GM12878 (cell line): Measurements from ENCODE around the gene TMEM18. TPM values are rescaled to one million over a fixed set of nuclear protein-coding genes. Genes with fewer than 3 reads are reported as not detected.

ENCODE experiments used
- ATAC-seq: fragments of 200-7000 bp; cut with Tn5 transposase; 3 replicates; pipeline ENCODE4 v1.9.1; 2020; ENCODE audit warnings: mild to moderate bottlenecking, moderate library complexity
- BruUV-seq: library from RNA; stranded (reverse); fragments of 400-500 nt; replicated peaks from 2 replicates; lab custom pipeline; 2021; lab: Mats Ljungman, UMichigan
- CTCF ChIA-PET: fragments of 300-600 bp; sonication (Branson Sonifier 250); formaldehyde crosslinking; extraction: SDS; loops from one replicate; lab custom pipeline; 2021; ENCODE audit warnings: inconsistent platforms; lab: Yijun Ruan, JAX
- POLR2A ChIA-PET: fragments of 350-600 bp; formaldehyde crosslinking; extraction: SDS; loops from one replicate; lab custom pipeline; 2021; ENCODE audit warnings: inconsistent platforms; lab: Charles Lee
- RAD21 ChIA-PET: fragments of 300-600 bp; sonication (Branson Sonifier 250); formaldehyde crosslinking; loops from one replicate; lab custom pipeline; 2023; ENCODE audit warnings: antibody characterized with exemption; ENCODE audit not compliant: unreplicated experiment; lab: Charles Lee
- SMC1A ChIA-PET: fragments of 300-600 bp; sonication (Branson Sonifier 250); formaldehyde crosslinking; loops from one replicate; lab custom pipeline; 2023; ENCODE audit not compliant: unreplicated experiment, uncharacterized antibody; lab: Charles Lee
- DNase-seq: peaks from one replicate; pipeline ENCODE4 v3.0.0-alpha.2; 2011; ENCODE audit warnings: low read depth, low spot score
- FAIRE-seq: peaks from 3 replicates; lab custom pipeline; 2011; peaks lifted over from hg19 to GRCh38; lab: Jason Lieb, UNC
- H2AFZ ChIP-seq: 2 replicates; pipeline ENCODE4 v1.6.0; 2011; ENCODE audit warnings: low read depth, low read length, control low read depth; ENCODE audit not compliant: control insufficient read depth
- H3K27ac ChIP-seq: 2 replicates; pipeline ENCODE4 v1.5.1; 2011; ENCODE audit warnings: control low read depth; ENCODE audit not compliant: control insufficient read depth, insufficient read depth
- H3K27me3 ChIP-seq, 2 experiments: replicated peaks in 1 of 2; 2 replicates each; pipeline versions ENCODE4 v1.6.0 to v1.6.1; 2011; ENCODE audit warnings: low read length in 1 of 2; ENCODE audit not compliant: control insufficient read depth in 2 of 2, insufficient read depth in 2 of 2
- H3K36me3 ChIP-seq, 2 experiments: 2 replicates each; pipeline ENCODE4 v1.5.1; 2011; ENCODE audit warnings: low read length in 1 of 2; ENCODE audit not compliant: control insufficient read depth in 2 of 2, insufficient read depth in 2 of 2
- H3K4me1 ChIP-seq: 2 replicates; pipeline ENCODE4 v1.6.1; 2011; ENCODE audit warnings: mild to moderate bottlenecking, low read length, moderate library complexity, mixed read lengths; ENCODE audit not compliant: control insufficient read depth, insufficient read depth
- H3K4me2 ChIP-seq: 2 replicates; pipeline ENCODE4 v1.6.0; 2011; ENCODE audit warnings: control low read depth; ENCODE audit not compliant: control insufficient read depth, insufficient read depth
- H3K4me3 ChIP-seq: fragments of 200-600 bp; sonication (generic); 2 replicates; pipeline ENCODE4 v1.5.1; 2016
- H3K79me2 ChIP-seq: 2 replicates; pipeline ENCODE4 v1.6.0; 2011; ENCODE audit warnings: low read length; ENCODE audit not compliant: control insufficient read depth, insufficient read depth
- H3K9ac ChIP-seq: 2 replicates; pipeline ENCODE4 v1.8.0; 2011; ENCODE audit warnings: low read length, control low read depth, mixed read lengths; ENCODE audit not compliant: control insufficient read depth, insufficient read depth
- H3K9me3 ChIP-seq: replicated peaks from 3 replicates; pipeline ENCODE4 v1.5.1; 2011; ENCODE audit warnings: mild to moderate bottlenecking, low read length; ENCODE audit not compliant: control insufficient read depth, insufficient read depth
- H4K20me1 ChIP-seq: 2 replicates; pipeline ENCODE4 v1.6.0; 2011; ENCODE audit not compliant: control insufficient read depth, insufficient read depth
- BRCA1 ChIP-seq: IDR thresholded peaks from 2 replicates; pipeline ENCODE4 v1.6.1; 2011; ENCODE audit warnings: low read depth, low read length, improper control_type of control experiment
- EGR1 ChIP-seq, 2 experiments: IDR thresholded peaks; 1 replicate in 1 of 2; 2 replicates in 1 of 2; pipeline ENCODE4 v1.6.1; 2011 to 2012; ENCODE audit warnings: low read depth in 2 of 2, low read length in 2 of 2, borderline replicate concordance in 1 of 2, mild to moderate bottlenecking in 1 of 2, moderate library complexity in 1 of 2
- PAX5 ChIP-seq: IDR thresholded peaks from 2 replicates; pipeline ENCODE4 v1.6.1; 2011; ENCODE audit warnings: low read depth, low read length, borderline replicate concordance
- PAX8 ChIP-seq: fragments of 450-650 bp; IDR thresholded peaks from 2 replicates; pipeline ENCODE4 v1.6.1; 2017; ENCODE audit warnings: mild to moderate bottlenecking, moderate library complexity
- PML ChIP-seq: IDR thresholded peaks from 2 replicates; pipeline ENCODE4 v1.6.1; 2012; ENCODE audit warnings: low read length, inconsistent platforms
- RAD21 ChIP-seq: IDR thresholded peaks from 2 replicates; pipeline ENCODE4 v1.6.1; 2011; ENCODE audit warnings: mild to moderate bottlenecking, low read depth, low read length, moderate library complexity; ENCODE audit not compliant: insufficient read depth
- RFX5 ChIP-seq: IDR thresholded peaks from 2 replicates; pipeline ENCODE4 v1.6.1; 2011; ENCODE audit warnings: low read depth, low read length, improper control_type of control experiment
- SIN3A ChIP-seq: IDR thresholded peaks from 2 replicates; pipeline ENCODE4 v1.6.1; 2012; ENCODE audit warnings: low read depth, low read length, improper control_type of control experiment
- SMAD5 ChIP-seq: IDR thresholded peaks from 2 replicates; pipeline ENCODE4 v1.6.1; 2016; ENCODE audit warnings: antibody characterized with exemption, low read depth
- SREBF1 ChIP-seq: IDR thresholded peaks from 2 replicates; pipeline ENCODE4 v1.6.1; 2012; ENCODE audit warnings: mild to moderate bottlenecking, low read length
- TARDBP ChIP-seq: IDR thresholded peaks from 2 replicates; pipeline ENCODE4 v1.6.1; 2016; ENCODE audit warnings: borderline replicate concordance
- YY1 ChIP-seq: IDR thresholded peaks from 2 replicates; pipeline ENCODE4 v1.6.1; 2011; ENCODE audit warnings: low read depth, mild to moderate bottlenecking, low read length
- ZNF217 ChIP-seq: fragments of 450-650 bp; IDR thresholded peaks from 2 replicates; pipeline ENCODE4 v1.6.1; 2017; ENCODE audit warnings: antibody characterized with exemption, mild to moderate bottlenecking
- ZSCAN29 ChIP-seq: fragments of 450-650 bp; IDR thresholded peaks from 2 replicates; pipeline ENCODE4 v1.6.1; 2017; ENCODE audit warnings: mild to moderate bottlenecking, moderate library complexity
- WGBS: methylation state at CpG from one replicate; pipeline ENCODE4 v1.1.6; 2016; ENCODE audit warnings: low lambda C conversion rate; ENCODE audit not compliant: insufficient replicate concordance, insufficient coverage; ENCODE audit errors: missing lambda C conversion rate; 5-methylcytosine and 5-hydroxymethylcytosine counted together
- in situ Hi-C: fragments of 300-500 bp; cut with MboI; formaldehyde crosslinking; loops from 9 replicates; pipeline ENCODE4 v1.14.3; 2018; ENCODE audit warnings: mixed read lengths
- intact Hi-C: fragments of 100-400 bp; cut with micrococcal nuclease; formaldehyde crosslinking; loops from one replicate; pipeline ENCODE4 v1.14.2; 2022; ENCODE audit not compliant: unreplicated experiment
- polyA plus RNA-seq, 11 experiments: library from polyadenylated mRNA; depleted of rRNA in 4 of 11; unstranded in 6 of 11; stranded (reverse) in 5 of 11; fragments of >200 nt; fragmentation: Nextera tagmentation in 4 of 11; fragmentation: Illumina TruSeq in 1 of 11; extraction: Ambion mirVana in 4 of 11; extraction: Trizol in 1 of 11; gene quantifications; 1 replicate in 1 of 11; 2 replicates in 10 of 11; pipeline versions ENCODE4 v1.2.1 to v1.2.3, GENCODE V29; 2011 to 2016; ENCODE audit warnings: inconsistent platforms in 2 of 11, missing spikeins in 2 of 11, low read depth in 1 of 11
- total RNA-seq, 4 experiments: library from RNA; depleted of rRNA in 3 of 4; stranded (reverse); fragments of >200 nt in 3 of 4; fragmentation: Illumina TruSeq in 1 of 4; extraction: Trizol in 1 of 4; gene quantifications; 2 replicates each; pipeline versions ENCODE4 v1.2.1 to v1.2.3, GENCODE V29; 2013 to 2021
- TF ChIP-seq, protein P1 (sequence below): IDR thresholded peaks from 2 replicates; pipeline ENCODE4 v1.6.1; 2012; ENCODE audit warnings: improper control_type of control experiment, low read depth, low read length; ENCODE audit not compliant: insufficient replicate concordance
- TF ChIP-seq, protein P2 (sequence below): IDR thresholded peaks from 2 replicates; pipeline ENCODE4 v1.6.1; 2011; ENCODE audit warnings: low read depth, mild to moderate bottlenecking, low read length, moderate library complexity, borderline replicate concordance; ENCODE audit errors: extremely low read depth
- TF ChIP-seq, protein P3 (sequence below): fragments of 150-350 bp; IDR thresholded peaks from 2 replicates; pipeline ENCODE4 v1.6.1; 2014; ENCODE audit warnings: mild to moderate bottlenecking, low read depth, low read length

Gene TMEM18
- total and polyA plus RNA-seq, 10 of the 15 experiments (the other 5 are each of a cell fraction or from before 2014, with no cell fraction given), result 11.2 to 56.3 (median 26.0) TPM

DNA sequence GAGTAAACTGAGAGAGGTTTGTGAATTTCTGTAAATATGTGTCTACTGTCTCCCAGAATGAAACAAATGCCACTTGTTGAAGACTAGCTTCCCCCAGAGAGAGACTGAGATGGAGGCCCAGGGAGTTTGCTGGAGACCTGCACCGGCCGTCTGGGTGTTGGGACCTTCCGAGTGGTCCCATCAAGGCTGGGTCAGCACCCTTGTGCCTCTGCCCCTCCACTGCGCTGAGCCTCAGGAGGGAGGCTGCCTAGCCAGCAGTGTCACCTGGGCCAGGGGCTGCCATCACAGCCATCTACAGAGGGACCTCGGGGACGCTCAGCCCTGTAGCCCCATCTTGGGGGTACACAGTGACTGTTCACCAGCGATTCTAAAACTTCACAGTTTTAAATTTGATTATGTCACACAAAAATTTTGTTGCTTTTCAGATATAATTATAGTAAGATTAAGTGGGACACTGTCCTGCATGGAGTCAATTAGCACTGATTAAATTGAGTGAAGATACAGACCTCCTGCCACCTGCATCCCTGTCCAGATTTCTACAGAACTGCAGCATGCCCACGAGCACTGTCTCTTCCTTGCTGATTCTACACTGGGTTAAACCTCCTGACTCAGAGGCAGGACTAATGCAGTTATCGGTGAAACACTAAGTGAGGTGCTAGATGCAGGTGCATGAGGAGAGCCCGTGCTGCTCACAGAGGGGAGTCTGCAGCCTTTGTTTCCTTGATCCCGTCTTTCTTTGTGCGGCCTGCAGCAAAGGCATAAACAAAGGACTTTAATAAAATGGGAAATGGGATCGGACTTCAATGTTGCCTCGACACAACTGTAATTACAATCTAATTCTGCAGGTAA, 50.5 kb downstream of the TMEM18 start:
- DNase-seq, result no peak
- Histone ChIP-seq H3K36me3 (no peaks in the 10 kb centered on the region), H2AFZ (no peak overlapping the region), H4K20me1 (no peaks in the 10 kb centered on the region)
- TF ChIP-seq SMAD5 (no peak), PAX8 (no peak), BRCA1 (no peak), SIN3A (no peak), EGR1 (IDR thresholded peaks at IDR 0.05; ENCODE audit: borderline replicate concordance in 1 of 2, low read depth in 2 of 2, low read length in 2 of 2) (no peak), PAX5 (no peak), RAD21 (no peak), YY1 (no peak), ZSCAN29 (no peak), ZNF217 (no peak), RFX5 (no peak), PML (no peak), SREBF1 (no peak), TARDBP (no peak)
- TF ChIP-seq, protein P1, sequence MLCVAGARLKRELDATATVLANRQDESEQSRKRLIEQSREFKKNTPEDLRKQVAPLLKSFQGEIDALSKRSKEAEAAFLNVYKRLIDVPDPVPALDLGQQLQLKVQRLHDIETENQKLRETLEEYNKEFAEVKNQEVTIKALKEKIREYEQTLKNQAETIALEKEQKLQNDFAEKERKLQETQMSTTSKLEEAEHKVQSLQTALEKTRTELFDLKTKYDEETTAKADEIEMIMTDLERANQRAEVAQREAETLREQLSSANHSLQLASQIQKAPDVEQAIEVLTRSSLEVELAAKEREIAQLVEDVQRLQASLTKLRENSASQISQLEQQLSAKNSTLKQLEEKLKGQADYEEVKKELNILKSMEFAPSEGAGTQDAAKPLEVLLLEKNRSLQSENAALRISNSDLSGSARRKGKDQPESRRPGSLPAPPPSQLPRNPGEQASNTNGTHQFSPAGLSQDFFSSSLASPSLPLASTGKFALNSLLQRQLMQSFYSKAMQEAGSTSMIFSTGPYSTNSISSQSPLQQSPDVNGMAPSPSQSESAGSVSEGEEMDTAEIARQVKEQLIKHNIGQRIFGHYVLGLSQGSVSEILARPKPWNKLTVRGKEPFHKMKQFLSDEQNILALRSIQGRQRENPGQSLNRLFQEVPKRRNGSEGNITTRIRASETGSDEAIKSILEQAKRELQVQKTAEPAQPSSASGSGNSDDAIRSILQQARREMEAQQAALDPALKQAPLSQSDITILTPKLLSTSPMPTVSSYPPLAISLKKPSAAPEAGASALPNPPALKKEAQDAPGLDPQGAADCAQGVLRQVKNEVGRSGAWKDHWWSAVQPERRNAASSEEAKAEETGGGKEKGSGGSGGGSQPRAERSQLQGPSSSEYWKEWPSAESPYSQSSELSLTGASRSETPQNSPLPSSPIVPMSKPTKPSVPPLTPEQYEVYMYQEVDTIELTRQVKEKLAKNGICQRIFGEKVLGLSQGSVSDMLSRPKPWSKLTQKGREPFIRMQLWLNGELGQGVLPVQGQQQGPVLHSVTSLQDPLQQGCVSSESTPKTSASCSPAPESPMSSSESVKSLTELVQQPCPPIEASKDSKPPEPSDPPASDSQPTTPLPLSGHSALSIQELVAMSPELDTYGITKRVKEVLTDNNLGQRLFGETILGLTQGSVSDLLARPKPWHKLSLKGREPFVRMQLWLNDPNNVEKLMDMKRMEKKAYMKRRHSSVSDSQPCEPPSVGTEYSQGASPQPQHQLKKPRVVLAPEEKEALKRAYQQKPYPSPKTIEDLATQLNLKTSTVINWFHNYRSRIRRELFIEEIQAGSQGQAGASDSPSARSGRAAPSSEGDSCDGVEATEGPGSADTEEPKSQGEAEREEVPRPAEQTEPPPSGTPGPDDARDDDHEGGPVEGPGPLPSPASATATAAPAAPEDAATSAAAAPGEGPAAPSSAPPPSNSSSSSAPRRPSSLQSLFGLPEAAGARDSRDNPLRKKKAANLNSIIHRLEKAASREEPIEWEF, result no peak
- TF ChIP-seq, protein P2, sequence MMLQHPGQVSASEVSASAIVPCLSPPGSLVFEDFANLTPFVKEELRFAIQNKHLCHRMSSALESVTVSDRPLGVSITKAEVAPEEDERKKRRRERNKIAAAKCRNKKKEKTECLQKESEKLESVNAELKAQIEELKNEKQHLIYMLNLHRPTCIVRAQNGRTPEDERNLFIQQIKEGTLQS, result no peak
- TF ChIP-seq, protein P3, sequence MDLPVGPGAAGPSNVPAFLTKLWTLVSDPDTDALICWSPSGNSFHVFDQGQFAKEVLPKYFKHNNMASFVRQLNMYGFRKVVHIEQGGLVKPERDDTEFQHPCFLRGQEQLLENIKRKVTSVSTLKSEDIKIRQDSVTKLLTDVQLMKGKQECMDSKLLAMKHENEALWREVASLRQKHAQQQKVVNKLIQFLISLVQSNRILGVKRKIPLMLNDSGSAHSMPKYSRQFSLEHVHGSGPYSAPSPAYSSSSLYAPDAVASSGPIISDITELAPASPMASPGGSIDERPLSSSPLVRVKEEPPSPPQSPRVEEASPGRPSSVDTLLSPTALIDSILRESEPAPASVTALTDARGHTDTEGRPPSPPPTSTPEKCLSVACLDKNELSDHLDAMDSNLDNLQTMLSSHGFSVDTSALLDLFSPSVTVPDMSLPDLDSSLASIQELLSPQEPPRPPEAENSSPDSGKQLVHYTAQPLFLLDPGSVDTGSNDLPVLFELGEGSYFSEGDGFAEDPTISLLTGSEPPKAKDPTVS, result no peak
- TF ChIP-seq, all 136 proteins: peak for 0
- no peaks in the 10 kb centered on the region for H3K9me3 ChIP-seq
- ChIA-PET CTCF (no interaction called here), RAD21 (interaction anchor here (0.9 kb wide), 1 partner anchor 9 kb away, joined by 3 read pairs; no protein-coding TSS in a partner anchor), SMC1A (no interaction called here), POLR2A (no interaction called here)
- no peak overlapping the region for H3K9ac ChIP-seq
- no peak overlapping the region for H3K4me3 ChIP-seq
- no TSS peak for BruUV-seq
- H3K4me1 ChIP-seq, result no peaks in the 10 kb centered on the region
- ATAC-seq (no peak), FAIRE-seq (no peak)
- H3K4me2 ChIP-seq, result no peak overlapping the region
- no peak overlapping the region for H3K27ac ChIP-seq
- 44% methylated on average over 14 of the region's 14 CpGs for WGBS
- no peaks in the 10 kb centered on the region for H3K27me3 ChIP-seq
- H3K79me2 ChIP-seq, result no peaks in the 10 kb centered on the region
- intact Hi-C loops (no loop called here), in situ Hi-C loops (no loop called here)
